PFSK-1 (cell line): ENCODE results near the gene SMIM7.

ENCODE experiments used
- FOXP2 ChIP-seq: optimal IDR thresholded peaks from 2 replicates; pipeline ENCODE3; 2011; ENCODE audit warnings: borderline replicate concordance, control low read depth, inconsistent platforms; ENCODE audit not compliant: insufficient read depth; ENCODE audit errors: extremely low read length, extremely low read depth
- POLR2AphosphoS5 ChIP-seq: IDR thresholded peaks from 2 replicates; pipeline ENCODE4 v1.6.1; 2012; ENCODE audit warnings: low read depth, mild to moderate bottlenecking, control low read depth, low read length, moderate library complexity
- SIN3A ChIP-seq: IDR thresholded peaks from 2 replicates; pipeline ENCODE4 v1.6.1; 2012; ENCODE audit warnings: mild to moderate bottlenecking, low read length, moderate library complexity, borderline replicate concordance; ENCODE audit not compliant: insufficient read depth
- TAF1 ChIP-seq: IDR thresholded peaks from 2 replicates; pipeline ENCODE4 v1.6.1; 2012; ENCODE audit warnings: low read length, control low read depth, borderline replicate concordance; ENCODE audit not compliant: insufficient read depth
- TF ChIP-seq, protein P1 (sequence below), 2 experiments: IDR thresholded peaks; 2 replicates each; pipeline versions ENCODE4 v1.6.1 to v1.8.0; 2011 to 2012; ENCODE audit warnings: low read depth in 2 of 2, low read length in 2 of 2, control low read depth in 1 of 2, inconsistent platforms in 1 of 2, mild to moderate bottlenecking in 1 of 2, moderate library complexity in 1 of 2; ENCODE audit not compliant: insufficient read depth in 1 of 2

- TF ChIP-seq, protein P1, sequence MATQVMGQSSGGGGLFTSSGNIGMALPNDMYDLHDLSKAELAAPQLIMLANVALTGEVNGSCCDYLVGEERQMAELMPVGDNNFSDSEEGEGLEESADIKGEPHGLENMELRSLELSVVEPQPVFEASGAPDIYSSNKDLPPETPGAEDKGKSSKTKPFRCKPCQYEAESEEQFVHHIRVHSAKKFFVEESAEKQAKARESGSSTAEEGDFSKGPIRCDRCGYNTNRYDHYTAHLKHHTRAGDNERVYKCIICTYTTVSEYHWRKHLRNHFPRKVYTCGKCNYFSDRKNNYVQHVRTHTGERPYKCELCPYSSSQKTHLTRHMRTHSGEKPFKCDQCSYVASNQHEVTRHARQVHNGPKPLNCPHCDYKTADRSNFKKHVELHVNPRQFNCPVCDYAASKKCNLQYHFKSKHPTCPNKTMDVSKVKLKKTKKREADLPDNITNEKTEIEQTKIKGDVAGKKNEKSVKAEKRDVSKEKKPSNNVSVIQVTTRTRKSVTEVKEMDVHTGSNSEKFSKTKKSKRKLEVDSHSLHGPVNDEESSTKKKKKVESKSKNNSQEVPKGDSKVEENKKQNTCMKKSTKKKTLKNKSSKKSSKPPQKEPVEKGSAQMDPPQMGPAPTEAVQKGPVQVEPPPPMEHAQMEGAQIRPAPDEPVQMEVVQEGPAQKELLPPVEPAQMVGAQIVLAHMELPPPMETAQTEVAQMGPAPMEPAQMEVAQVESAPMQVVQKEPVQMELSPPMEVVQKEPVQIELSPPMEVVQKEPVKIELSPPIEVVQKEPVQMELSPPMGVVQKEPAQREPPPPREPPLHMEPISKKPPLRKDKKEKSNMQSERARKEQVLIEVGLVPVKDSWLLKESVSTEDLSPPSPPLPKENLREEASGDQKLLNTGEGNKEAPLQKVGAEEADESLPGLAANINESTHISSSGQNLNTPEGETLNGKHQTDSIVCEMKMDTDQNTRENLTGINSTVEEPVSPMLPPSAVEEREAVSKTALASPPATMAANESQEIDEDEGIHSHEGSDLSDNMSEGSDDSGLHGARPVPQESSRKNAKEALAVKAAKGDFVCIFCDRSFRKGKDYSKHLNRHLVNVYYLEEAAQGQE (IDR thresholded peaks at IDR 0.05; ENCODE audit: insufficient read depth in 1 of 2, low read depth in 2 of 2, low read length in 2 of 2), result no peak
- TF ChIP-seq TAF1 (no peak), SIN3A (no peak), POLR2AphosphoS5 (no peak), FOXP2 (no peak)
Measured at GRCh38 chr19:16649734-16650133, 10.2 kb downstream of the SMIM7 start.
